ENCODE results near the gene GHR.
A peak's percentile ranks its signal among the peaks of the same experiment; 100 is the strongest.

The GHR gene

GRCh38 chr5:42745426-42745825 lies 322.2 kb downstream of the GHR start:
- peak; percentile 8 for DNase-seq

GRCh38 chr5:42745856-42746255 lies 322.6 kb downstream of the GHR start:
- DNase-seq, result no peak

- DNase-seq, result no peak
These were observed 325.8 kb downstream of the GHR start for GRCh38 chr5:42749020-42749419.

- DNase-seq, result no peak
These were observed 327.3 kb downstream of the GHR start for GRCh38 chr5:42750507-42750906.

- no peak for DNase-seq
These were observed 327.8 kb downstream of the GHR start for GRCh38 chr5:42751044-42751443.

- DNase-seq, result no peak
These were observed 329.9 kb downstream of the GHR start for GRCh38 chr5:42753099-42753498.

GRCh38 chr5:42756606-42757601 lies 333.7 kb downstream of the GHR start, which contains the start of gene CCDC152:
Gene CCDC152, plus strand, starts transcription at chr5:42756818. Its CDS starts 2,304 bp downstream, at chr5:42759122.
- DNase-seq, result peak; percentile 74

- DNase-seq, result no peak
These were observed 336.2 kb downstream of the GHR start for GRCh38 chr5:42759456-42759855.

GRCh38 chr5:42760426-42760825 lies 337.2 kb downstream of the GHR start:
- no peak for DNase-seq

GRCh38 chr5:42761791-42762190 lies 338.6 kb downstream of the GHR start:
- no peak for DNase-seq

GRCh38 chr5:42767491-42768105 lies 344.4 kb downstream of the GHR start:
- DNase-seq, result no peak

- DNase-seq, result no peak
These were observed 344.9 kb downstream of the GHR start for GRCh38 chr5:42768106-42768504.

GRCh38 chr5:42770003-42770402 lies 346.8 kb downstream of the GHR start:
- no peak for DNase-seq

Measured in activated CD4-positive, alpha-beta T cell treated with anti-CD3 and anti-CD28 coated beads for 48 hours (primary cell).